ENCODE measurements around the gene DSG3.

DNA sequence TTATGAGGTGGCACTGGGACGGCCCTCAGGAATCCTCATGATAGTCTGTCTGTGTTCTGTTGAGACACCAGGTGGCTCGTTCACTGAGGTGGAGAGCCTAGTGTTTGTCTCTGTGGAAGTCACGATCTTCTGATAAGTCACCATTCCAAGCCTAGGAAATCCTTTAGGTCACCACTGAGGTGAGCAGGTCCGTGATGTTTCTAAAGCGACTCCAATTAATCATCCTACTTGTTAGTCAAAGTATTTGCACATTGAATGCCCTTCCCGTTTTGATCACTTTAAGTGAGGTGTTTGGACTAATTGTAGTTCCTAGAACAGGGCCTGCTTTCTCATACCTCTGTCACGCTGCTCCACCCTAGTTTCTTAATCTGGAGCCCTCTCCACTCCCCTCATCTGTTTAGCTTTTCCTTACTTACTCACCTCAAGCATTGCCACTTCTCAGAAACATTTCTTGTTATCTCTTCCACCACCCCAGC, 28.0 kb upstream of the DSG3 start:
- no peak for TF ChIP-seq EP300 (IDR thresholded peaks at IDR 0.05; ENCODE audit: borderline replicate concordance)
- no peak for TF ChIP-seq TCF12 (IDR thresholded peaks at IDR 0.05; ENCODE audit: low read depth)
- no peak for TF ChIP-seq CREB1 (IDR thresholded peaks at IDR 0.05; ENCODE audit: low read depth)
- TF ChIP-seq TAF1 (IDR thresholded peaks at IDR 0.05; ENCODE audit: low read depth), result no peak
- TF ChIP-seq FOXM1 (IDR thresholded peaks at IDR 0.05; ENCODE audit: borderline replicate concordance, low read depth), result no peak
- TF ChIP-seq CEBPB (IDR thresholded peaks at IDR 0.05), result no peak
- TF ChIP-seq, protein P1, sequence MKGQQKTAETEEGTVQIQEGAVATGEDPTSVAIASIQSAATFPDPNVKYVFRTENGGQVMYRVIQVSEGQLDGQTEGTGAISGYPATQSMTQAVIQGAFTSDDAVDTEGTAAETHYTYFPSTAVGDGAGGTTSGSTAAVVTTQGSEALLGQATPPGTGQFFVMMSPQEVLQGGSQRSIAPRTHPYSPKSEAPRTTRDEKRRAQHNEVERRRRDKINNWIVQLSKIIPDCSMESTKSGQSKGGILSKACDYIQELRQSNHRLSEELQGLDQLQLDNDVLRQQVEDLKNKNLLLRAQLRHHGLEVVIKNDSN (IDR thresholded peaks at IDR 0.05), result no peak
- no peak for TF ChIP-seq RAD21 (IDR thresholded peaks at IDR 0.05; ENCODE audit: low read depth)
- TF ChIP-seq ZBTB7A (IDR thresholded peaks at IDR 0.05; ENCODE audit: low read depth), result no peak
- TF ChIP-seq, protein P2, sequence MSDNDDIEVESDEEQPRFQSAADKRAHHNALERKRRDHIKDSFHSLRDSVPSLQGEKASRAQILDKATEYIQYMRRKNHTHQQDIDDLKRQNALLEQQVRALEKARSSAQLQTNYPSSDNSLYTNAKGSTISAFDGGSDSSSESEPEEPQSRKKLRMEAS (IDR thresholded peaks at IDR 0.05), result no peak
- TF ChIP-seq, protein P3, sequence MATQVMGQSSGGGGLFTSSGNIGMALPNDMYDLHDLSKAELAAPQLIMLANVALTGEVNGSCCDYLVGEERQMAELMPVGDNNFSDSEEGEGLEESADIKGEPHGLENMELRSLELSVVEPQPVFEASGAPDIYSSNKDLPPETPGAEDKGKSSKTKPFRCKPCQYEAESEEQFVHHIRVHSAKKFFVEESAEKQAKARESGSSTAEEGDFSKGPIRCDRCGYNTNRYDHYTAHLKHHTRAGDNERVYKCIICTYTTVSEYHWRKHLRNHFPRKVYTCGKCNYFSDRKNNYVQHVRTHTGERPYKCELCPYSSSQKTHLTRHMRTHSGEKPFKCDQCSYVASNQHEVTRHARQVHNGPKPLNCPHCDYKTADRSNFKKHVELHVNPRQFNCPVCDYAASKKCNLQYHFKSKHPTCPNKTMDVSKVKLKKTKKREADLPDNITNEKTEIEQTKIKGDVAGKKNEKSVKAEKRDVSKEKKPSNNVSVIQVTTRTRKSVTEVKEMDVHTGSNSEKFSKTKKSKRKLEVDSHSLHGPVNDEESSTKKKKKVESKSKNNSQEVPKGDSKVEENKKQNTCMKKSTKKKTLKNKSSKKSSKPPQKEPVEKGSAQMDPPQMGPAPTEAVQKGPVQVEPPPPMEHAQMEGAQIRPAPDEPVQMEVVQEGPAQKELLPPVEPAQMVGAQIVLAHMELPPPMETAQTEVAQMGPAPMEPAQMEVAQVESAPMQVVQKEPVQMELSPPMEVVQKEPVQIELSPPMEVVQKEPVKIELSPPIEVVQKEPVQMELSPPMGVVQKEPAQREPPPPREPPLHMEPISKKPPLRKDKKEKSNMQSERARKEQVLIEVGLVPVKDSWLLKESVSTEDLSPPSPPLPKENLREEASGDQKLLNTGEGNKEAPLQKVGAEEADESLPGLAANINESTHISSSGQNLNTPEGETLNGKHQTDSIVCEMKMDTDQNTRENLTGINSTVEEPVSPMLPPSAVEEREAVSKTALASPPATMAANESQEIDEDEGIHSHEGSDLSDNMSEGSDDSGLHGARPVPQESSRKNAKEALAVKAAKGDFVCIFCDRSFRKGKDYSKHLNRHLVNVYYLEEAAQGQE (IDR thresholded peaks at IDR 0.05; ENCODE audit: low read depth), result no peak
- TF ChIP-seq TEAD4 (IDR thresholded peaks at IDR 0.05), result no peak
- no peak for TF ChIP-seq EGR1 (IDR thresholded peaks at IDR 0.05)
